Sigmoid colon (tissue), 4 donors: ENCODE measurements around the gene ACTR3.

Experiments used
- CTCF ChIP-seq, 4 experiments: fragments of 450-650 bp in 3 of 4; fragments of 200-600 bp in 1 of 4; IDR thresholded peaks; one replicate each; pipeline ENCODE4 v1.5.1; 2016 to 2019; ENCODE audit warnings: antibody characterized with exemption in 4 of 4, mild to moderate bottlenecking in 3 of 4, moderate library complexity in 2 of 4
- POLR2A ChIP-seq, 2 donors: fragments of 450-650 bp; IDR thresholded peaks; one replicate each; pipeline ENCODE4 v1.6.1; 2016; ENCODE audit warnings: antibody characterized with exemption in 2 of 2, mild to moderate bottlenecking in 2 of 2, moderate library complexity in 2 of 2
- POLR2AphosphoS5 ChIP-seq, 4 donors: sonication (generic); formaldehyde crosslinking; IDR thresholded peaks; one replicate each; pipeline ENCODE4 v1.6.1; 2017; ENCODE audit warnings: antibody characterized with exemption in 4 of 4

- TF ChIP-seq POLR2A (IDR thresholded peaks at IDR 0.05): no peak
- TF ChIP-seq POLR2AphosphoS5 (IDR thresholded peaks at IDR 0.05): no peak
- no peak for TF ChIP-seq CTCF (IDR thresholded peaks at IDR 0.05)
Measured at GRCh38 chr2:113922335-113922734, 32.4 kb downstream of the ACTR3 start.
